GM12801 (cell line): ENCODE measurements around the gene TSKS.

ENCODE experiments used
- CTCF ChIP-seq: IDR thresholded peaks from one replicate; pipeline ENCODE4 v1.5.1; 2011; ENCODE audit warnings: control low read depth; ENCODE audit not compliant: insufficient read length; ENCODE audit errors: extremely low read depth

TSKS gene

GRCh38 chr19:49705919-49706318 lies 57.2 kb downstream of the TSKS start:
- TF ChIP-seq CTCF: no peak

GRCh38 chr19:49704888-49705642 lies 58.0 kb downstream of the TSKS start:
- TF ChIP-seq CTCF: no peak

GRCh38 chr19:49701271-49701786 lies 61.8 kb downstream of the TSKS start:
- TF ChIP-seq CTCF: no peak

- TF ChIP-seq CTCF: no peak
Observed at GRCh38 chr19:49700563-49700962, 62.5 kb downstream of the TSKS start.

GRCh38 chr19:49699364-49699763 lies 63.7 kb downstream of the TSKS start:
- no peak for TF ChIP-seq CTCF

GRCh38 chr19:49696865-49697264 lies 66.2 kb downstream of the TSKS start:
- TF ChIP-seq CTCF: no peak

- TF ChIP-seq CTCF: no peak
Observed at GRCh38 chr19:49696115-49696514, 67.0 kb downstream of the TSKS start.
